HCT116 (cell line): ENCODE measurements around the gene ACADS.

Experiments used
- CEBPB ChIP-seq: IDR thresholded peaks from 2 replicates; pipeline ENCODE4 v1.6.1; 2012; ENCODE audit warnings: low read depth
- POLR2A ChIP-seq: IDR thresholded peaks from 2 replicates; pipeline ENCODE4 v1.7.0; 2011; ENCODE audit warnings: borderline replicate concordance; ENCODE audit not compliant: insufficient read depth, insufficient read length; ENCODE audit errors: extremely low read depth
- POLR2AphosphoS5 ChIP-seq: IDR thresholded peaks from 2 replicates; pipeline ENCODE4 v1.6.1; 2011; ENCODE audit warnings: mild to moderate bottlenecking, low read depth, low read length, moderate library complexity
- RAD21 ChIP-seq: IDR thresholded peaks from 2 replicates; pipeline ENCODE4 v1.6.1; 2012; ENCODE audit warnings: low read depth, mild to moderate bottlenecking
- SIN3A ChIP-seq: IDR thresholded peaks from 2 replicates; pipeline ENCODE4 v1.6.1; 2012; ENCODE audit warnings: low read depth
- SP1 ChIP-seq: IDR thresholded peaks from 2 replicates; pipeline ENCODE4 v1.6.1; 2012; ENCODE audit warnings: low read depth
- TF ChIP-seq, protein P1 (sequence below), 3 experiments: fragments of 200-600 bp in 1 of 3; sonication (generic) in 1 of 3; IDR thresholded peaks in 2 of 3; conservative IDR thresholded peaks in 1 of 3; 2 replicates each; pipeline ENCODE4 v1.5.1; 2012 to 2017; ENCODE audit warnings: low read depth in 2 of 3, low read length in 2 of 3, antibody characterized with exemption in 1 of 3, borderline replicate concordance in 1 of 3, control low read depth in 1 of 3, mild to moderate bottlenecking in 1 of 3, mixed read lengths in 1 of 3, mixed run types in 1 of 3, moderate library complexity in 1 of 3; ENCODE audit not compliant: insufficient read depth in 1 of 3
- TF ChIP-seq, protein P2 (sequence below): IDR thresholded peaks from 2 replicates; pipeline ENCODE4 v1.6.1; 2012; ENCODE audit warnings: low read depth

GRCh38 chr12:120686151-120686689, 39.4 kb upstream of the ACADS start:
- TF ChIP-seq SIN3A: peak; percentile 41
- peak; percentile 68 for TF ChIP-seq SP1
- TF ChIP-seq POLR2A: peak; percentile 64
- peak; percentile 90 for TF ChIP-seq POLR2AphosphoS5
- TF ChIP-seq, protein P1, sequence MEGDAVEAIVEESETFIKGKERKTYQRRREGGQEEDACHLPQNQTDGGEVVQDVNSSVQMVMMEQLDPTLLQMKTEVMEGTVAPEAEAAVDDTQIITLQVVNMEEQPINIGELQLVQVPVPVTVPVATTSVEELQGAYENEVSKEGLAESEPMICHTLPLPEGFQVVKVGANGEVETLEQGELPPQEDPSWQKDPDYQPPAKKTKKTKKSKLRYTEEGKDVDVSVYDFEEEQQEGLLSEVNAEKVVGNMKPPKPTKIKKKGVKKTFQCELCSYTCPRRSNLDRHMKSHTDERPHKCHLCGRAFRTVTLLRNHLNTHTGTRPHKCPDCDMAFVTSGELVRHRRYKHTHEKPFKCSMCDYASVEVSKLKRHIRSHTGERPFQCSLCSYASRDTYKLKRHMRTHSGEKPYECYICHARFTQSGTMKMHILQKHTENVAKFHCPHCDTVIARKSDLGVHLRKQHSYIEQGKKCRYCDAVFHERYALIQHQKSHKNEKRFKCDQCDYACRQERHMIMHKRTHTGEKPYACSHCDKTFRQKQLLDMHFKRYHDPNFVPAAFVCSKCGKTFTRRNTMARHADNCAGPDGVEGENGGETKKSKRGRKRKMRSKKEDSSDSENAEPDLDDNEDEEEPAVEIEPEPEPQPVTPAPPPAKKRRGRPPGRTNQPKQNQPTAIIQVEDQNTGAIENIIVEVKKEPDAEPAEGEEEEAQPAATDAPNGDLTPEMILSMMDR (IDR thresholded peaks at IDR 0.05 in 2 of 3, conservative IDR thresholded peaks at IDR 0.05 in 1 of 3; ENCODE audit: borderline replicate concordance in 1 of 3, insufficient read depth in 1 of 3, low read depth in 2 of 3, low read length in 2 of 3): no peak
- TF ChIP-seq RAD21: no peak
- TF ChIP-seq, protein P2, sequence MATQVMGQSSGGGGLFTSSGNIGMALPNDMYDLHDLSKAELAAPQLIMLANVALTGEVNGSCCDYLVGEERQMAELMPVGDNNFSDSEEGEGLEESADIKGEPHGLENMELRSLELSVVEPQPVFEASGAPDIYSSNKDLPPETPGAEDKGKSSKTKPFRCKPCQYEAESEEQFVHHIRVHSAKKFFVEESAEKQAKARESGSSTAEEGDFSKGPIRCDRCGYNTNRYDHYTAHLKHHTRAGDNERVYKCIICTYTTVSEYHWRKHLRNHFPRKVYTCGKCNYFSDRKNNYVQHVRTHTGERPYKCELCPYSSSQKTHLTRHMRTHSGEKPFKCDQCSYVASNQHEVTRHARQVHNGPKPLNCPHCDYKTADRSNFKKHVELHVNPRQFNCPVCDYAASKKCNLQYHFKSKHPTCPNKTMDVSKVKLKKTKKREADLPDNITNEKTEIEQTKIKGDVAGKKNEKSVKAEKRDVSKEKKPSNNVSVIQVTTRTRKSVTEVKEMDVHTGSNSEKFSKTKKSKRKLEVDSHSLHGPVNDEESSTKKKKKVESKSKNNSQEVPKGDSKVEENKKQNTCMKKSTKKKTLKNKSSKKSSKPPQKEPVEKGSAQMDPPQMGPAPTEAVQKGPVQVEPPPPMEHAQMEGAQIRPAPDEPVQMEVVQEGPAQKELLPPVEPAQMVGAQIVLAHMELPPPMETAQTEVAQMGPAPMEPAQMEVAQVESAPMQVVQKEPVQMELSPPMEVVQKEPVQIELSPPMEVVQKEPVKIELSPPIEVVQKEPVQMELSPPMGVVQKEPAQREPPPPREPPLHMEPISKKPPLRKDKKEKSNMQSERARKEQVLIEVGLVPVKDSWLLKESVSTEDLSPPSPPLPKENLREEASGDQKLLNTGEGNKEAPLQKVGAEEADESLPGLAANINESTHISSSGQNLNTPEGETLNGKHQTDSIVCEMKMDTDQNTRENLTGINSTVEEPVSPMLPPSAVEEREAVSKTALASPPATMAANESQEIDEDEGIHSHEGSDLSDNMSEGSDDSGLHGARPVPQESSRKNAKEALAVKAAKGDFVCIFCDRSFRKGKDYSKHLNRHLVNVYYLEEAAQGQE: no peak
- TF ChIP-seq CEBPB: no peak
